ENCODE results near the gene MID1IP1.

DNA sequence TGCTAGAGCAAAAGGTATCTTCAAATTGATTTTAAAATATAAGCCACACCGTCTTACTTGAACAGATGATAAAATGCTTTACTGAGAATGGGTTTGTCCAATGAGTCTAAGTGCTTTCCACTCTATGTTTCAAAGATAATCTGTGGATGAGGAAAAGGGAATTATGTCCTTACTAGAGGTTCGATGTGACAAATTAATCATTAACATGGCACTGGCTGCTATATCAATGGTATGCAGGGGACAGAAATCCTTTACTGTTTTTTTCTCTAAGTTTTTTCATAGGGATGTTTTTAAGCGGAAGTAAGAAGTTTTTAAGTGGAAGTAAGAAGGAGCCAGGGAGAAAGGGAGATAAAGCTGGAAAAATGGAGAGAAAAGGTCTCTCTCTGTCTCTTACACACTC lies 38.0 kb downstream of the MID1IP1 start:
- TF ChIP-seq, protein P1, sequence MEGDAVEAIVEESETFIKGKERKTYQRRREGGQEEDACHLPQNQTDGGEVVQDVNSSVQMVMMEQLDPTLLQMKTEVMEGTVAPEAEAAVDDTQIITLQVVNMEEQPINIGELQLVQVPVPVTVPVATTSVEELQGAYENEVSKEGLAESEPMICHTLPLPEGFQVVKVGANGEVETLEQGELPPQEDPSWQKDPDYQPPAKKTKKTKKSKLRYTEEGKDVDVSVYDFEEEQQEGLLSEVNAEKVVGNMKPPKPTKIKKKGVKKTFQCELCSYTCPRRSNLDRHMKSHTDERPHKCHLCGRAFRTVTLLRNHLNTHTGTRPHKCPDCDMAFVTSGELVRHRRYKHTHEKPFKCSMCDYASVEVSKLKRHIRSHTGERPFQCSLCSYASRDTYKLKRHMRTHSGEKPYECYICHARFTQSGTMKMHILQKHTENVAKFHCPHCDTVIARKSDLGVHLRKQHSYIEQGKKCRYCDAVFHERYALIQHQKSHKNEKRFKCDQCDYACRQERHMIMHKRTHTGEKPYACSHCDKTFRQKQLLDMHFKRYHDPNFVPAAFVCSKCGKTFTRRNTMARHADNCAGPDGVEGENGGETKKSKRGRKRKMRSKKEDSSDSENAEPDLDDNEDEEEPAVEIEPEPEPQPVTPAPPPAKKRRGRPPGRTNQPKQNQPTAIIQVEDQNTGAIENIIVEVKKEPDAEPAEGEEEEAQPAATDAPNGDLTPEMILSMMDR (IDR thresholded peaks at IDR 0.05; ENCODE audit: control extremely low read depth in 1 of 3, insufficient read depth in 1 of 3, low read depth in 1 of 3, low read length in 3 of 3), result no peak
- TF ChIP-seq EGR1 (IDR thresholded peaks at IDR 0.05; ENCODE audit: borderline replicate concordance, low read depth, low read length), result no peak
- TF ChIP-seq POLR2A (IDR thresholded peaks at IDR 0.05; ENCODE audit: control extremely low read depth in 1 of 2, low read depth in 2 of 2, low read length in 2 of 2), result no peak
- no peak for TF ChIP-seq RAD21 (IDR thresholded peaks at IDR 0.05 in 1 of 2, conservative IDR thresholded peaks at IDR 0.05 in 1 of 2; ENCODE audit: low read depth in 2 of 2, low read length in 2 of 2)
- TF ChIP-seq, protein P2, sequence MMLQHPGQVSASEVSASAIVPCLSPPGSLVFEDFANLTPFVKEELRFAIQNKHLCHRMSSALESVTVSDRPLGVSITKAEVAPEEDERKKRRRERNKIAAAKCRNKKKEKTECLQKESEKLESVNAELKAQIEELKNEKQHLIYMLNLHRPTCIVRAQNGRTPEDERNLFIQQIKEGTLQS (IDR thresholded peaks at IDR 0.05; ENCODE audit: insufficient read depth, low read depth, low read length), result no peak
- TF ChIP-seq YY1 (IDR thresholded peaks at IDR 0.05; ENCODE audit: low read depth, low read length), result no peak
- no peak for TF ChIP-seq EZH2 (IDR thresholded peaks at IDR 0.05; ENCODE audit: low read depth, low read length, severe bottlenecking)
- no peak for TF ChIP-seq GTF2F1 (IDR thresholded peaks at IDR 0.05; ENCODE audit: borderline replicate concordance, low read depth, low read length)
- no peak for TF ChIP-seq BACH1 (IDR thresholded peaks at IDR 0.05; ENCODE audit: low read length)
- no peak for TF ChIP-seq RXRA (IDR thresholded peaks at IDR 0.05; ENCODE audit: insufficient read depth, low read depth, low read length)
- TF ChIP-seq POLR2AphosphoS5 (IDR thresholded peaks at IDR 0.05; ENCODE audit: low read depth, low read length), result no peak
